HepG2 (cell line): ENCODE data around the gene ACOT4. TPM values are rescaled to one million over a fixed set of nuclear protein-coding genes. Genes with fewer than 3 reads are reported as not detected.
A peak's percentile ranks its signal among the peaks of the same experiment; 100 is the strongest.

Experiments used
- ATAC-seq: fragments of 200-7000 bp; cut with Tn5 transposase; 3 replicates; pipeline ENCODE4 v1.9.1; 2020; ENCODE audit warnings: mild to moderate bottlenecking, moderate library complexity
- BruUV-seq: library from RNA; stranded (reverse); fragments of 400-500 nt; replicated peaks from 2 replicates; lab custom pipeline; 2021; lab: Mats Ljungman, UMichigan
- CTCF ChIA-PET: fragments of 300-600 bp; formaldehyde crosslinking; extraction: SDS; loops from one replicate; lab custom pipeline; 2021; ENCODE audit warnings: low total read pairs, inconsistent platforms, low intra/inter-chr PET ratio; lab: Yijun Ruan, JAX
- POLR2A ChIA-PET: fragments of 350-600 bp; sonication (Branson Sonifier 250); formaldehyde crosslinking; loops from one replicate; lab custom pipeline; 2020; ENCODE audit warnings: antibody characterized with exemption, inconsistent platforms; lab: Yijun Ruan, JAX
- DNase-seq: peaks from one replicate; pipeline ENCODE4 v3.0.0-alpha.2; 2015; ENCODE audit warnings: low spot score
- FAIRE-seq: peaks from 3 replicates; lab custom pipeline; 2011; peaks lifted over from hg19 to GRCh38; lab: Jason Lieb, UNC
- H2AFZ ChIP-seq: one replicate; pipeline ENCODE4 v1.6.1; 2011; ENCODE audit warnings: low read length, inconsistent platforms
- H3K27ac ChIP-seq: fragments of 300-600 bp; 3 replicates; pipeline ENCODE4 v1.8.0; 2011; ENCODE audit warnings: mixed run types, mild to moderate bottlenecking, mixed read lengths, low read length, inconsistent platforms; ENCODE audit not compliant: insufficient read depth; ENCODE audit errors: extremely low read length
- H3K27me3 ChIP-seq, 2 experiments: fragments of 200-600 bp in 1 of 2; 2 replicates in 1 of 2; 3 replicates in 1 of 2; pipeline versions ENCODE4 v1.6.0 to v1.8.0; 2011; ENCODE audit warnings: low read length in 2 of 2, mild to moderate bottlenecking in 2 of 2, moderate library complexity in 2 of 2, inconsistent platforms in 1 of 2; ENCODE audit not compliant: insufficient read depth in 2 of 2, control insufficient read depth in 1 of 2
- H3K36me3 ChIP-seq, 2 experiments: fragments of 200-600 bp in 1 of 2; replicated peaks in 1 of 2; 2 replicates in 1 of 2; 3 replicates in 1 of 2; pipeline versions ENCODE4 v1.5.1 to v1.8.0; 2011; ENCODE audit warnings: low read length in 2 of 2, inconsistent platforms in 1 of 2; ENCODE audit not compliant: insufficient read depth in 2 of 2, control insufficient read depth in 1 of 2
- H3K4me1 ChIP-seq: 2 replicates; pipeline ENCODE4 v1.5.1; 2012; ENCODE audit warnings: low read length, inconsistent platforms; ENCODE audit not compliant: insufficient read depth
- H3K4me2 ChIP-seq: 2 replicates; pipeline ENCODE4 v1.6.0; 2011; ENCODE audit warnings: low read depth, low read length, inconsistent platforms
- H3K4me3 ChIP-seq, 3 experiments: fragments of 200-600 bp in 1 of 3; sonication (generic), shearing (Covaris generic) in 1 of 3; replicated peaks in 1 of 3; 2 replicates each; pipeline ENCODE4 v1.5.1; 2011 to 2016; ENCODE audit warnings: low read length in 3 of 3, inconsistent platforms in 2 of 3, low read depth in 2 of 3, mild to moderate bottlenecking in 2 of 3, control low read depth in 1 of 3, mixed read lengths in 1 of 3; ENCODE audit not compliant: insufficient read depth in 1 of 3
- H3K79me2 ChIP-seq: one replicate; pipeline ENCODE4 v1.6.1; 2011; ENCODE audit warnings: low read length, inconsistent platforms; ENCODE audit not compliant: insufficient read depth
- H3K9ac ChIP-seq: 2 replicates; pipeline ENCODE4 v1.6.0; 2011; ENCODE audit warnings: mild to moderate bottlenecking, low read depth, low read length, inconsistent platforms; ENCODE audit not compliant: insufficient read depth
- H3K9me3 ChIP-seq: 2 replicates; pipeline ENCODE4 v1.5.1; 2012; ENCODE audit warnings: mild to moderate bottlenecking, low read length
- H4K20me1 ChIP-seq: 2 replicates; pipeline ENCODE4 v1.6.0; 2011; ENCODE audit warnings: inconsistent platforms, mild to moderate bottlenecking, low read length, moderate library complexity; ENCODE audit not compliant: insufficient read depth
- CSRNP2 ChIP-seq: sonication (generic); formaldehyde crosslinking; conservative IDR thresholded peaks from 2 replicates; pipeline ENCODE4 v1.8.0; 2022; ENCODE audit warnings: low read depth, missing genetic modification reagents
- FOXA3 ChIP-seq: IDR thresholded peaks from 2 replicates; pipeline ENCODE4 v1.6.1; 2016; ENCODE audit warnings: missing genetic modification reagents, missing compliant biosample characterization
- GFI1 ChIP-seq: sonication (generic); formaldehyde crosslinking; IDR thresholded peaks from 2 replicates; pipeline ENCODE4 v1.5.0; 2020; ENCODE audit warnings: missing genetic modification reagents, mild to moderate bottlenecking, borderline replicate concordance
- HMG20A ChIP-seq: IDR thresholded peaks from 2 replicates; pipeline ENCODE4 v1.6.1; 2016; ENCODE audit warnings: borderline replicate concordance
- HNF4A ChIP-seq: sonication (generic); formaldehyde crosslinking; IDR thresholded peaks from 2 replicates; pipeline ENCODE4 v1.4.0; 2020; ENCODE audit warnings: missing genetic modification reagents
- KLF12 ChIP-seq: sonication (generic); formaldehyde crosslinking; IDR thresholded peaks from 2 replicates; pipeline ENCODE4 v1.4.0; 2020; ENCODE audit warnings: missing genetic modification reagents, borderline replicate concordance
- MXD1 ChIP-seq: sonication (generic); formaldehyde crosslinking; IDR thresholded peaks from 2 replicates; pipeline ENCODE4 v1.4.0; 2020; ENCODE audit warnings: mild to moderate bottlenecking, missing genetic modification reagents
- PITX1 ChIP-seq: sonication (generic); formaldehyde crosslinking; IDR thresholded peaks from 2 replicates; pipeline ENCODE4 v1.5.1; 2020; ENCODE audit warnings: mild to moderate bottlenecking, missing genetic modification reagents
- SRF ChIP-seq: IDR thresholded peaks from 2 replicates; pipeline ENCODE4 v1.6.1; 2011; ENCODE audit warnings: mild to moderate bottlenecking, low read depth, low read length, moderate library complexity
- THAP11 ChIP-seq: IDR thresholded peaks from 2 replicates; pipeline ENCODE4 v1.6.1; 2016; ENCODE audit warnings: missing biosample characterization, missing genetic modification reagents
- ZNF121 ChIP-seq: sonication (generic); formaldehyde crosslinking; IDR thresholded peaks from 2 replicates; pipeline ENCODE4 v1.5.0; 2020; ENCODE audit warnings: mild to moderate bottlenecking, missing genetic modification reagents
- ZNF605 ChIP-seq: sonication (generic); formaldehyde crosslinking; IDR thresholded peaks from 2 replicates; pipeline ENCODE4 v1.8.0; 2022; ENCODE audit warnings: mild to moderate bottlenecking, missing genetic modification reagents
- WGBS: methylation state at CpG from one replicate; pipeline ENCODE4 v1.1.6; 2017; ENCODE audit warnings: low lambda C conversion rate; 5-methylcytosine and 5-hydroxymethylcytosine counted together
- in situ Hi-C: cut with HindIII; loops from 2 replicates; pipeline ENCODE4 v1.10.0; 2017; ENCODE audit warnings: low pct_unique_long_range_greater_than_20kb; ENCODE audit not compliant: extremely low pct_ligation_motif_present
- intact Hi-C: fragments of 100-400 bp; cut with micrococcal nuclease; formaldehyde crosslinking; loops from one replicate; pipeline ENCODE4 v1.10.0; 2022; ENCODE audit not compliant: unreplicated experiment
- polyA plus RNA-seq, 8 experiments: library from polyadenylated mRNA; depleted of rRNA in 3 of 8; stranded (reverse) in 7 of 8; unstranded in 1 of 8; fragments of >200 nt; fragmentation: Illumina TruSeq in 4 of 8; extraction: Trizol in 4 of 8; gene quantifications; 2 replicates each; pipeline versions ENCODE4 v1.2.1 to v1.2.3, GENCODE V29; 2011 to 2016; ENCODE audit warnings: low read depth in 4 of 8, missing spikeins in 1 of 8, mixed read lengths in 1 of 8; ENCODE audit not compliant: insufficient read depth in 1 of 8
- total RNA-seq, 5 experiments: library from RNA; depleted of rRNA; stranded (reverse); fragments of >200 nt; fragmentation: Illumina TruSeq; extraction: Trizol; gene quantifications; 2 replicates each; pipeline ENCODE4 v1.2.3, GENCODE V29; 2016; ENCODE audit warnings: low read depth in 1 of 5

Gene ACOT4
- total and polyA plus RNA-seq, 2 of the 13 experiments (the other 11 are each of a cell fraction or from before 2014, with no cell fraction given), result 0.04 to 0.05 TPM

- POLR2A ChIA-PET, result no interaction called here
Observed at GRCh38 chr14:73637830-73638229, 46.2 kb downstream of the ACOT4 start.

GRCh38 chr14:73640796-73641365 is 49.2 kb downstream of the ACOT4 start:
- no peak for TF ChIP-seq THAP11 (CRISPR knock-in tag)
- TF ChIP-seq MXD1 (CRISPR knock-in tag), result no peak
- TF ChIP-seq FOXA3 (CRISPR knock-in tag), result no peak
- TF ChIP-seq KLF12 (CRISPR knock-in tag), result no peak
- peak; percentile 63 for TF ChIP-seq ZNF121 (CRISPR knock-in tag)
- TF ChIP-seq HMG20A, result no peak
- intact Hi-C loops, result no loop called here

More at GRCh38 chr14:73637830-73638229, 46.2 kb downstream of the ACOT4 start:
- TF ChIP-seq PITX1 (CRISPR knock-in tag) (no peak), CSRNP2 (CRISPR knock-in tag) (no peak), GFI1 (CRISPR knock-in tag) (peak; percentile 73), HNF4A (CRISPR knock-in tag) (0 out of 2 replicates have a peak, but pooled peaks have one; percentile 28), SRF (0 out of 2 replicates have a peak, but pooled peaks have one; percentile 45), ZNF605 (CRISPR knock-in tag) (no peak)
- Histone ChIP-seq H3K4me3 (no peak overlapping the region), H3K79me2 (no peaks in the 10 kb centered on the region), H3K9ac (no peak overlapping the region), H3K9me3 (no peaks in the 10 kb centered on the region), H3K27me3 (no peaks in the 10 kb centered on the region), H2AFZ (no peak overlapping the region), H3K27ac (no peak overlapping the region), H3K4me2 (peak overlapping the region; percentile 48), H3K4me1 (peaks cover 36% of the 10 kb centered on the region), H4K20me1 (no peaks in the 10 kb centered on the region), H3K36me3 (no peaks in the 10 kb centered on the region)
- intact Hi-C loops, result loop anchor here (10.0 kb wide), 1 partner anchor 63 kb away; no protein-coding TSS in a partner anchor
- DNase-seq (no peak), ATAC-seq (no peak), FAIRE-seq (no peak)
- in situ Hi-C loops, result loop anchor here (10.0 kb wide), 1 partner anchor 63 kb away; no protein-coding TSS in a partner anchor
- BruUV-seq, result no TSS peak
- CTCF ChIA-PET, result no interaction called here
- WGBS, result 28% methylated on average over 5 of the region's 5 CpGs

More at GRCh38 chr14:73640796-73641365, 49.2 kb downstream of the ACOT4 start:
- H4K20me1 ChIP-seq, result no peaks in the 10 kb centered on the region
- H3K36me3 ChIP-seq, result no peaks in the 10 kb centered on the region
- H2AFZ ChIP-seq, result no peak overlapping the region
- H3K4me3 ChIP-seq, result no peak overlapping the region
- no peak for ATAC-seq
- H3K27ac ChIP-seq, result no peak overlapping the region
- H3K79me2 ChIP-seq, result no peaks in the 10 kb centered on the region
- H3K27me3 ChIP-seq, result no peaks in the 10 kb centered on the region
- no peak overlapping the region for H3K4me2 ChIP-seq
- in situ Hi-C loops, result no loop called here
- 74% methylated on average over 5 of the region's 5 CpGs for WGBS
- ChIA-PET POLR2A (no interaction called here), CTCF (no interaction called here)
- no peak overlapping the region for H3K9ac ChIP-seq
- no peak for FAIRE-seq
- no peak for DNase-seq
- H3K9me3 ChIP-seq, result no peaks in the 10 kb centered on the region
- no TSS peak for BruUV-seq
- H3K4me1 ChIP-seq, result peaks cover 46% of the 10 kb centered on the region
